Activated naive CD4-positive, alpha-beta T cell treated with anti-CD3 and anti-CD28 coated beads, Interleukin-2, amount 10 ng/mL, durations not matched to agents 7 days and 5 days (primary cell): ENCODE data around the gene CNOT9.

Experiments used
- CTCF ChIA-PET: fragments of 350-600 bp; sonication (Branson Sonifier 250); formaldehyde crosslinking; loops from one replicate; lab custom pipeline; 2021; ENCODE audit warnings: antibody characterized with exemption; lab: Charles Lee
- DNase-seq: peaks from one replicate; pipeline ENCODE4 v3.0.0-alpha.2; 2020
- H3K27ac Mint-ChIP-seq: one replicate; pipeline ENCODE4 v1.8.0; 2021; ENCODE audit warnings: mild to moderate bottlenecking, moderate library complexity, mixed read lengths
- H3K27me3 Mint-ChIP-seq: one replicate; pipeline ENCODE4 v1.8.0; 2021; ENCODE audit warnings: mild to moderate bottlenecking, mixed read lengths
- H3K36me3 Mint-ChIP-seq: one replicate; pipeline ENCODE4 v1.8.0; 2021; ENCODE audit warnings: mixed read lengths
- H3K4me1 Mint-ChIP-seq: one replicate; pipeline ENCODE4 v1.8.0; 2021; ENCODE audit warnings: mixed read lengths
- H3K4me3 Mint-ChIP-seq: one replicate; pipeline ENCODE4 v1.8.0; 2021; ENCODE audit warnings: mild to moderate bottlenecking, moderate library complexity, mixed read lengths
- H3K9me3 Mint-ChIP-seq: one replicate; pipeline ENCODE4 v1.8.0; 2021; ENCODE audit warnings: mixed read lengths

The CNOT9 gene

DNA sequence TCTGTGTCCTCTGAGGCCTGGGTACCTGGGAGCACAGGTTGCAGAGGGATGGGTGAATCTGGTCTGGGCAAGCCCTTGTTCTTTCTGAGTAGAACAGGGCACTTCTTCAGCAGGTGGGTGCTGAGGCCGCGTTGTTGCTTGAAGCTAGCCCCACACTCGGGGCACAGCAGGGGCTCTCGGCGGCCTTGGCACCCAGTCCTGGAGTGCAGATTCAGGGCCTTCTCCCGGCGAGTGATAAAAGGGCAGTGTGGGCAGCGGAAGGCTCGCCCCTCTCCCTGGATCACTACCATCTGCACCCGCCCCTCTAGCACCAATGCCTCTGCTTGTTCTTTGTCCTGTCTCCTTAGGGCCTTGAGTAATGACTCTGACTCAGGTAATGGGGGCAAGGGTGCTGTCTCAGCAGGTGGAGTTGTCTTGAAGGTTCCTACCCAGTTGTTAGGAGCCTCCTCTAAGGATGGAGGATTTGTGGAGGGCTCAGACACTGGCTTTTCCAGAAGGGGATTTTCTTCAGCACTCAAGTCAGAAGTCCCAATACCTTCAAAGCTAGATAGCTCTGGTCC, 75.2 kb downstream of the CNOT9 start:
- Mint-ChIP-seq H3K4me3 (no peak overlapping the region), H3K27ac (no peak overlapping the region), H3K4me1 (peaks cover 4% of the 10 kb centered on the region), H3K36me3 (peaks cover 50% of the 10 kb centered on the region), H3K27me3 (no peaks in the 10 kb centered on the region), H3K9me3 (no peaks in the 10 kb centered on the region)
- CTCF ChIA-PET = no interaction called here
- DNase-seq = no peak

DNA sequence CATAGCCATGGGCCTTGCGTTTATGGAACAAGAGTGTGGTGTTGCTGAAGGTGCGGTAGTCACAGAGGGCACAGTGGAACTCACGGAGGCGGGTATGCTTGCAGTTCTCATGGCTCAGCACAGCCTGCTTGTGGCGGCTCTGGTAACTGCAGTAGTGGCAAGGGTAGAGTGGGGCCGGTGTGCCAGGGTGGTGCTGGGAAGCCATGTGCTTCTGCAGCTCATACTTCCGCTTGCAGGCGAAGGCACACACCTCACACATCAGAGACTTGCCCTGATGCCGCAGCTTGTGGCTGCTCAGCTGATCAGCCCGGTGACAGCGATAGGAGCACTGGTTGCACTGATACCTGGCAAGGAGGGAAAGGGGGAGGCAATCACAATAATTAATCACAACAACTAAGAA, 76.1 kb downstream of the CNOT9 start:
- CTCF ChIA-PET = no interaction called here
- Mint-ChIP-seq H3K9me3 (no peaks in the 10 kb centered on the region), H3K27me3 (no peaks in the 10 kb centered on the region), H3K4me3 (no peak overlapping the region), H3K27ac (no peak overlapping the region), H3K4me1 (peaks cover 4% of the 10 kb centered on the region), H3K36me3 (peaks cover 51% of the 10 kb centered on the region)
- DNase-seq = no peak

DNA sequence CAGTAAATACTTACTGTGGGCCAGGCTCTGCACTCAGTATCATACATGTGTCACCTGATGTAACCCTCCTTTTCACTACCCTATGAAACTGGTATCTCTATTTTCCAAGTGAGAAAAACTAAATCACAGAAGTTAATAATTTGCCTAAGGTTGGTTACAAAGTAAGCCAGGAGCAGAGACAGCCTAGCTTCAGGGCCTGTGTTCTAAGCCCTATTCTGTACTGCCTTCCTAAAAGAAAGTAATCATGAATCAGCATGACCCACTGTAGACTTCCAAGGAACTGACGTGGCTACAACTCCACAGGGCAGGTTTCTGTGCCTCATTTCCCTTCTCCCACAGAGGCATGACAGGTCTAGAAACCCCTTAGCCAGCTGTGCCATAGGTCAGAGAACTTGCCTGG, 76.5 kb downstream of the CNOT9 start:
- no peaks in the 10 kb centered on the region for H3K9me3 Mint-ChIP-seq
- H3K4me3 Mint-ChIP-seq = no peak overlapping the region

More for the DNA sequence above, 76.5 kb downstream of the CNOT9 start:
- Mint-ChIP-seq H3K4me1 (peaks cover 4% of the 10 kb centered on the region), H3K27me3 (no peaks in the 10 kb centered on the region), H3K36me3 (peaks cover 52% of the 10 kb centered on the region), H3K27ac (no peak overlapping the region)
- no peak for DNase-seq
- CTCF ChIA-PET = interaction anchor here (4.5 kb wide), 1 partner anchor 13 kb away, joined by 42 read pairs; the partner anchor contains the start of genes BCS1L and ZNF142
